HL-60 (cell line): ENCODE data around the gene LCN6. TPM values are rescaled to one million over a fixed set of nuclear protein-coding genes. Genes with fewer than 3 reads are reported as not detected.

Experiments used
- DNase-seq, 2 experiments: peaks; one replicate each; pipeline ENCODE4 v3.0.0-alpha.2; 2010 to 2020; ENCODE audit warnings: low read depth in 1 of 2, low spot score in 1 of 2
- H3K27ac ChIP-seq: fragments of 250-450 bp; sonication (Bioruptor Pico); replicated peaks from 2 replicates; pipeline ENCODE4 v1.5.1; 2020; ENCODE audit warnings: mild to moderate bottlenecking, moderate library complexity
- H3K27me3 ChIP-seq: fragments of 250-450 bp; sonication (Bioruptor Pico); 2 replicates; pipeline ENCODE4 v1.5.1; 2021; ENCODE audit warnings: mild to moderate bottlenecking, moderate library complexity; ENCODE audit not compliant: insufficient read depth, poor library complexity, severe bottlenecking
- H3K4me3 ChIP-seq: replicated peaks from 2 replicates; pipeline ENCODE4 v1.5.1; 2011; ENCODE audit warnings: mild to moderate bottlenecking, control low read depth, low read length; ENCODE audit not compliant: insufficient read depth
- GABPA ChIP-seq: IDR thresholded peaks from 2 replicates; pipeline ENCODE4 v1.6.1; 2012; ENCODE audit warnings: low read depth
- REST ChIP-seq: IDR thresholded peaks from 2 replicates; pipeline ENCODE4 v1.6.1; 2012; ENCODE audit warnings: low read depth; ENCODE audit not compliant: insufficient replicate concordance
- SPI1 ChIP-seq: IDR thresholded peaks from 2 replicates; pipeline ENCODE4 v1.6.1; 2012; ENCODE audit warnings: low read depth, mild to moderate bottlenecking, borderline replicate concordance
- microRNA-seq: library from miRNA; unstranded; fragments of <30 nt; microRNA quantifications from one replicate; pipeline ENCODE4, GENCODE V29; 2018
- TF ChIP-seq, protein P1 (sequence below): IDR thresholded peaks from one replicate; pipeline ENCODE4 v1.5.1; 2011; ENCODE audit warnings: low read length, control low read depth, inconsistent platforms; ENCODE audit not compliant: insufficient read depth

Gene LCN6

GRCh38 chr9:136694163-136694871, 54.0 kb downstream of the LCN6 start:
- H3K27me3 ChIP-seq, result no peaks in the 10 kb centered on the region
- H3K4me3 ChIP-seq, result no peak overlapping the region
- TF ChIP-seq GABPA, result no peak
- no peak for TF ChIP-seq REST
- TF ChIP-seq, protein P1, sequence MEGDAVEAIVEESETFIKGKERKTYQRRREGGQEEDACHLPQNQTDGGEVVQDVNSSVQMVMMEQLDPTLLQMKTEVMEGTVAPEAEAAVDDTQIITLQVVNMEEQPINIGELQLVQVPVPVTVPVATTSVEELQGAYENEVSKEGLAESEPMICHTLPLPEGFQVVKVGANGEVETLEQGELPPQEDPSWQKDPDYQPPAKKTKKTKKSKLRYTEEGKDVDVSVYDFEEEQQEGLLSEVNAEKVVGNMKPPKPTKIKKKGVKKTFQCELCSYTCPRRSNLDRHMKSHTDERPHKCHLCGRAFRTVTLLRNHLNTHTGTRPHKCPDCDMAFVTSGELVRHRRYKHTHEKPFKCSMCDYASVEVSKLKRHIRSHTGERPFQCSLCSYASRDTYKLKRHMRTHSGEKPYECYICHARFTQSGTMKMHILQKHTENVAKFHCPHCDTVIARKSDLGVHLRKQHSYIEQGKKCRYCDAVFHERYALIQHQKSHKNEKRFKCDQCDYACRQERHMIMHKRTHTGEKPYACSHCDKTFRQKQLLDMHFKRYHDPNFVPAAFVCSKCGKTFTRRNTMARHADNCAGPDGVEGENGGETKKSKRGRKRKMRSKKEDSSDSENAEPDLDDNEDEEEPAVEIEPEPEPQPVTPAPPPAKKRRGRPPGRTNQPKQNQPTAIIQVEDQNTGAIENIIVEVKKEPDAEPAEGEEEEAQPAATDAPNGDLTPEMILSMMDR, result peak; percentile 13
- TF ChIP-seq SPI1, result no peak
- peak in 1 of 2 experiments; percentile 58 for DNase-seq
- H3K27ac ChIP-seq, result no peak overlapping the region

Small RNA genes lying within 50 kb of the gene (microRNA-seq; reads per million reads assigned to microRNA genes)
- gene MIR6722, result not detected
